ENCODE results near the gene ATP6AP1.

ATP6AP1 gene

DNA sequence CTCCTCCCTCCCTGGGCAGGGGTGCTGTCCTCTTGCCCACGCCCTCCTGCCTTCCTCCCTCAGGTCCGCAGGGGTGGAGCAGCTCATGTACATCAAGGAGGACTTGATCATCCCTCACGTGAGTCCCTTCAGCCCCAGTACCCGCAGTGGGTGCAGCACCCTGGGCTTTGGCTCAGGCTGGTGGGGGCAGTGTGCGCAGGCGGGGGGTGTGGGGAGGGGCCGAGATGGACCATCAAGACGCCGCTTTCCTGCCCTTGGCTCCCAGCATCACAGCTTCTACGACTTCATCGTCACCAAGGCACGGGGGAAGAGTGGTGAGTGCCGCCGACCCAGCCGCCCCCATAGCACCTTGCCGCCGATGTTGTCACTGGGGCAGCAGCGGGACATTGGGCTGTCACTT, 21.1 kb downstream of the ATP6AP1 start:
- no peak for DNase-seq (ENCODE audit: low read depth)

DNA sequence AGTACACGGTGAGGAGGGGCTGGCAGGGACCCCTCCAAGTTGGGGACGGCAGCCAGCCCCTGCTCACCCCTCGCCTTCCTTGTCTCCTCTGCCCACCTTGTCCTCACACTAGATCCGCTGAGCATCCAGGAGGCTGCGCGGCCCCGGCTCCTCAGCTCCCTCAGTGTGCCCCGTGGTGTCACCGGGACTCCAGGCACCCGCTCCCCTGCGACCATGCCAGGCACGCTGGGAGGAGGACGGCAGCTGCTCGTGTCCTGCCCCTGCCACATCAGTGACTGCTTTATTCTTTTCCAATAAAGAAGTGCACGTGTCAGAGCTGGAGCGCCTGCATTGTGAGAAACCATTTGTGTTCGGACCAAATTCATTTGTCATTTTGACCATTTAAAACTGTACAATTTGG, 21.8 kb downstream of the ATP6AP1 start:
- no peak for DNase-seq (ENCODE audit: low read depth)

DNA sequence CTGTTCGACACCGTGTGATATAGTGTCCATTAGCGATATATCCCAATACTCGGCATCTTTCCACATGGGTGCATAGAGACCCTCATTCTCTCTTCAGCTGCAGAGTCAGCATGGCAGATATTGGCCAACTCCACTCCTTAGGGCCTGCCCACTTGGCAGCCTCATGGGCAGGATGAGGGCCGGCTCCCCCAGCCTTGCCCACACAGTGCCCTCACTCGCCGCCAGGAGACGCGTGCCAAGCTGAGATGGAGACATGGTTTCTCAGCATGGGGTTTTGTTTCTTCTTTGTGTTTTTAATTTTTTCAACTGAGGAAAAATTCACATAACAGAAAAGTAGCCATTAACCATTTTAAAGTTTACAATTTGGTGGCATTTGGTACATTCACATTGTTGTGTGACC, 24.3 kb downstream of the ATP6AP1 start:
- DNase-seq (ENCODE audit: low read depth), result no peak

DNA sequence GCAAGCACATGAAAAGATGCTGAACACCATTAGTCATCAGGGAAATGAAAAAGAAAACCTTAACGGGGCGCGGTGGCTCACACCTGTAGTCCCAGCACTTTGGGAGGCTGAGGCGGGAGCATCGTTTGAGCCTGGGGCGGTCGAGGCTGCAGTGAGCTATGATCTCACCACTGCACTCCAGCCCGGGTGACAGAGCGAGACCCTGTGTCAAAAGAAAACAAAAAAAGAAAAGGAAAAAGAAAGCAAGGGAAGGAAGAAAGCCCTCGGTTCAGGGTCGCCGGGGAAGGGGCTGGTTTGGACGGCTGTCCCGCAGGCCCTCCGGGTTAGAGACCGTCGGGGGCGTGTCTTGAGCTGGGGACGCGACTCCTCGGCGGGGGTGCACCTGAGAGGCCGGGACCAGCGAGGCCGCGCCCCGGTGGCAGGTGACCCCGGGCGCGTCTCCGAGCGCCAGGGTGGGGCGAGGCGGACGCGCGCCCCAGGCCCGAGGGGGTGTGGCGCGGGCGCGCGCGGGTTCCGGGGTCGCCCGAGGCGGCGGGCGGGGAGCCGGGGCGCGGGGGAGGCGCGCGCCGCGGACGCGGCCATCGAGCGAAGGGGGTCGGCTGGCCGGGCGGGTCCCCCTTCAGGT, 29.1 kb downstream of the ATP6AP1 start:
- DNase-seq (ENCODE audit: low read depth), result no peak

DNA sequence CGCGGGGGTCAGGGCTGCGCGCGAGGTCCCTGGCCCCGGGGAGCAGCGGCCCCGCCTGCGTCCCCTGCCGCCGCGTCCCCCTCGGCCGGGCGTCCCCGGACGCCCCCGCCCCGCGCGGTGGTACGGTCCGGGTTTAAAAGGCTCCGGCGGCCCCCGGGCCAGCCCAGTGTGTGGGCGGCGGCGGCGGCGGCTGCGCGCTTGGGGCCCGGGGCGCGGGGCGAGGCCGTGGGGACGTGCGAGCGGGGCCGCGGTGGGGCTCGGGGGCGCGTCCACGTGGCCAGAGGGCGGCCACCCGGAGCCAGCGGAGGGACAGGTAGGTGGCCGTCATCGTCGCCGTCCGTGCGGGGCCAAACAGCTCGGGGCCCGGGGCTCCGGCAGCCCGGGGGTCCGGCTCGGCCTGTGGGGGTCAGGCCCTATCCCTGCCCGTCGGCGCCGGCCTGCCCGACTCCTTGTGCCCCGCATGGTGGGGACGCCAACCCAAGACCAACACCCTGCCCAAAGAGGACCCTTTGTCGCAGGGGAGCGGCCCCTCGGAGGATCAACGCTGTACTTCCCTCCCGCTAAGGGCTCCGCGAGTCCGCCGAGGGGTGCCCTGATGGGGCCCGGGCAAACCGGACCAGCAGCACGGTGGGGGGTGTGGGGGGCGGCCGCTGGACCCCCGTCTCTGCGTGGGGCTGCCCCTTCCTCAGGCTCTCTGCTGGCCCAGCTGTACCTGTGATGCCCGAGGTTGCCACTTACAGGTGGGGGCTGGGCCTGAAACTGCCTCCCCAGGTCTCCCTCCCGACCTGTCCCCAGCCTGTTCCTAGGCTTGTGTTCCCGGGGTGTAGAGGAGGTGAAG, 29.9 kb downstream of the ATP6AP1 start, which contains the start of gene PLXNA3:
TSS of gene PLXNA3 (plus strand) at position 166 of the 838 bp plus-strand sequence. CDS start 1,903 bp downstream, outside the sequence.
- DNase-seq (ENCODE audit: low read depth), result no peak

GRCh38 chrX:154458954-154459778, 30.7 kb downstream of the ATP6AP1 start:
- no peak for DNase-seq (ENCODE audit: low read depth)

DNA sequence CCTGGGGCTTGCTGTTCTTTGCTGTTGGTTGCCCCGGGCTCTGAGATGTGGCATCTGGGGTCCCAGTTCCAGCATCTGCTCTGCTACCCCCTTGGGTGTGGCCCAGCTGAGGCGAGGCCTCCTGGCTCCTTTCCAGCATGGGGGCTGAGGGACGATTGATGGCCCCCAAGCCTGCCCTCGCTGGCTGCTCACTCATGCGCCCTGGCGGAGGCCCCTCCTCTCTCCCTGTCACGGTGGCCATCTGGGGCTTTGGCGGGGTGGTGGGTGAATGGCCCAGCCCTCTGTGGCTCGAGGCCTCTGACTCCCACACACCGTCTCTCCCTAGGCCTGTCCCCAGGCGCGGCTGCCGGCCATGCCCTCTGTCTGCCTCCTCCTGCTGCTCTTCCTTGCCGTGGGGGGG, 31.4 kb downstream of the ATP6AP1 start:
- no peak for DNase-seq (ENCODE audit: low read depth)

- DNase-seq (ENCODE audit: low read depth), result no peak
These were observed 31.8 kb downstream of the ATP6AP1 start for GRCh38 chrX:154460326-154460725.

DNA sequence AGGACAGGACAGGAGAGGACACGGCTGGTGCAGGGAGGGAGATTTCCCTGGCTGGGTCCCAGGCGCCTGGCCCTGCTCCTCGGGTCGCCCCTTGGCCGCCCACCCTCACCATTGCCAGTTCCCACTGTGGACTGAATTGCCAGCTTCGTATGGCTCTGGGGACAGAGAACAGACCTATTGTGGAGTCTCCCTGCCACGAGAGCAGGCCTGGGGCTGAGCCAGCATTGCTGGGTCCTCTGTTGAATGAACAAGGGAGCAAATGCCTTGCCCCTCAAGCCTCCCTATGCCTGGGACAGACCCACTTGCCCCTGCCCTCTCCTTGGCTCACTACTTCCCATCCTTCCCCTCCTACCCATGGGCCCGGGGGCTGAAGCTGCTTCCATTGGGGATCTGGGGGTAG, 33.9 kb downstream of the ATP6AP1 start:
- DNase-seq (ENCODE audit: low read depth), result no peak

DNA sequence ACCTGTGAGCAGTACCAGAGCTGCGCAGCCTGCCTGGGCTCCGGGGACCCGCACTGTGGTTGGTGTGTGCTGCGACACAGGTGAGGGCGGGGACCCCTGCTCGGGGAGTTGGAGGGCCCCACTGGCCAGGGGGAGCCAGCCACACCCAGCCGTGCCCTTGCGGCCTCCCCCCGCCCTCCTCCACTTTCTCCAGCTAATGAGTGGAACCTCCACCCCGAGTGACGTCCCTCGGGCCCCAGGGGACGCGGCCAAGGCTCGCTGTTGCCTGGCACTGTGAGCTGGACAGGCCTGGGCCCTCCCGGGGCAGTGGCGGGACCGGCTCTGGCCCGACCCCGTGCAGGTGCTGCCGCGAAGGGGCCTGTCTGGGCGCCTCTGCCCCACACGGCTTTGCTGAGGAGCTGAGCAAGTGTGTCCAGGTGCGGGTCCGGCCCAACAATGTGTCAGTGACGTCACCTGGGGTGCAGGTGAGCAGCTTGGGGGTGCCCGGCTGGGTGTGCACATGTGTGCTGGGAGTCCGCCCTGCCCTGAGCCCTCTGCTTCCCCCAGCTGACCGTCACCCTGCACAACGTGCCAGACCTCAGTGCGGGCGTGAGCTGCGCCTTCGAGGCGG, 35.2 kb downstream of the ATP6AP1 start:
- no peak for DNase-seq (ENCODE audit: low read depth)

GRCh38 chrX:154464806-154465365, 36.4 kb downstream of the ATP6AP1 start:
- no peak for DNase-seq (ENCODE audit: low read depth)

DNA sequence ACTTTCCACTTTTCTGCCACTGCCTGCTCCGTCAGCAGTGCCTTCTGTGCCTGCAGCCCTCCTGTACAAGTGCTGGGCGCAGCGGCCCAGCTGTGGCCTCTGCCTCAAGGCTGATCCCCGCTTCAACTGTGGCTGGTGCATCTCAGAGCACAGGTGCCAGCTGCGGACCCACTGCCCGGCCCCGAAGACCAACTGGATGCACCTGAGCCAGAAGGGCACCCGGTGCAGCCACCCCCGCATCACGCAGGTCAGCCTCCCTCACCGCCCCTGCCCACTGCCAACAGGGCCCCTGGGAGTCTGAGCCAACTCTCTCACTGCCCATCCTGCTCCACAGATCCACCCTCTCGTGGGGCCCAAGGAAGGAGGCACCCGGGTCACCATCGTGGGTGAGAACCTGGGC, 37.1 kb downstream of the ATP6AP1 start:
- no peak for DNase-seq (ENCODE audit: low read depth)

GRCh38 chrX:154466036-154466435, 37.6 kb downstream of the ATP6AP1 start:
- DNase-seq (ENCODE audit: low read depth), result no peak

GRCh38 chrX:154466907-154467306, 38.4 kb downstream of the ATP6AP1 start:
- DNase-seq (ENCODE audit: low read depth), result no peak

DNA sequence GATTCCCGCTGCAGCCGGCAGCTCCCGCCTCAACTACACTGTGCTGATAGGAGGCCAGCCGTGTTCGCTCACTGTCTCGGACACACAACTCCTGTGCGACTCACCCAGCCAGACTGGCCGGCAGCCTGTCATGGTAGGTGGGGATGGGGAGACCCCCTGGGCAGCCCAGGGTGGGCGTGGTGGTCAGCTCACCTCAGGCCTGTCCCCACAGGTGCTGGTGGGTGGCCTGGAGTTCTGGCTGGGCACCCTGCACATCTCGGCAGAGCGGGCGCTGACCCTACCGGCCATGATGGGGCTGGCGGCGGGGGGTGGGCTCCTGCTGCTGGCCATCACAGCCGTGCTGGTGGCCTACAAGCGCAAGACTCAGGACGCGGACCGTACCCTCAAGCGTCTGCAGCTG, 39.1 kb downstream of the ATP6AP1 start:
- no peak for DNase-seq (ENCODE audit: low read depth)

GRCh38 chrX:154468217-154468616, 39.7 kb downstream of the ATP6AP1 start:
- no peak for DNase-seq (ENCODE audit: low read depth)

- no peak for DNase-seq (ENCODE audit: low read depth)
These were observed 40.6 kb downstream of the ATP6AP1 start for GRCh38 chrX:154469114-154469513.

DNA sequence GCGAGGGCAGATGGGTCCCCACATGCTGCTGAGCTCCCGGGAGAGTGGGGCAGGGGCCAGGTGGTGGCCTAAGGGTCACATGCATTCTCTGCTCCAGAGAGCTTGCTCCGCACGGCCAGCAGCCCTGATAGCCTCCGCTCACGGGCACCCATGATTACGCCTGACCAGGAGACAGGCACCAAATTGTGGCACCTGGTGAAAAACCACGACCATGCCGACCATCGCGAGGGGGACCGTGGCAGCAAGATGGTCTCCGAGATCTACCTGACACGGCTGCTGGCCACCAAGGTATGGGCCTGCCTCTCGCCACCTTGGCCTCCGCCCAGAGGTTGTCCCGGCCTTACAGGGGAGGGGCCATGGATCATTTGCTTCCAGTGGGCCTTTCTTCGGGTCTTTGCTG, 41.4 kb downstream of the ATP6AP1 start:
- DNase-seq (ENCODE audit: low read depth), result no peak

DNA sequence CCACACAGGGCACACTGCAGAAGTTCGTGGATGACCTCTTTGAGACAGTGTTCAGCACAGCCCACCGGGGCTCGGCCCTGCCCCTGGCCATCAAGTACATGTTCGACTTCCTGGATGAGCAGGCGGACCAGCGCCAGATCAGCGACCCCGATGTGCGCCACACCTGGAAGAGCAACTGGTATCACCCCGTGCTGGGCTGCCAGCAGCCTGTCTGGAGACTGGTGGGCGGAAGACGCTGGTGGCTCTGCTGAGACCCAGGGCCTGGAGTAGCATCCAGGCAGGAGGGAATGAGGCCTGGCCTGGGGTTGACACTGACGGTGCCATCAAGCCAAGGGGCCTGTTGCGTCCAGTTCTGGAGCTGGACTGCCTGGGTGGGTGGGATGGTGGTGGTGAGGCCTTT, 42.0 kb downstream of the ATP6AP1 start:
- DNase-seq (ENCODE audit: low read depth), result no peak

- no peak for DNase-seq (ENCODE audit: low read depth)
These were observed 42.6 kb downstream of the ATP6AP1 start for GRCh38 chrX:154470914-154471568.
